Esophagus squamous epithelium (tissue), 4 donors: ENCODE measurements around the gene TPX2.

ENCODE experiments used
- POLR2A ChIP-seq, 4 donors: fragments of 450-650 bp; IDR thresholded peaks; one replicate each; pipeline ENCODE4 v1.6.1; 2017; ENCODE audit warnings: antibody characterized with exemption in 4 of 4, mild to moderate bottlenecking in 4 of 4, moderate library complexity in 3 of 4
- TF ChIP-seq, protein P1 (sequence below), 6 experiments: fragments of 450-650 bp in 4 of 6; fragments of 200-600 bp in 2 of 6; sonication (generic) in 2 of 6; IDR thresholded peaks; one replicate each; pipeline ENCODE4 v1.5.1; 2016 to 2019; ENCODE audit warnings: antibody characterized with exemption in 6 of 6, mild to moderate bottlenecking in 4 of 6, moderate library complexity in 4 of 6

DNA sequence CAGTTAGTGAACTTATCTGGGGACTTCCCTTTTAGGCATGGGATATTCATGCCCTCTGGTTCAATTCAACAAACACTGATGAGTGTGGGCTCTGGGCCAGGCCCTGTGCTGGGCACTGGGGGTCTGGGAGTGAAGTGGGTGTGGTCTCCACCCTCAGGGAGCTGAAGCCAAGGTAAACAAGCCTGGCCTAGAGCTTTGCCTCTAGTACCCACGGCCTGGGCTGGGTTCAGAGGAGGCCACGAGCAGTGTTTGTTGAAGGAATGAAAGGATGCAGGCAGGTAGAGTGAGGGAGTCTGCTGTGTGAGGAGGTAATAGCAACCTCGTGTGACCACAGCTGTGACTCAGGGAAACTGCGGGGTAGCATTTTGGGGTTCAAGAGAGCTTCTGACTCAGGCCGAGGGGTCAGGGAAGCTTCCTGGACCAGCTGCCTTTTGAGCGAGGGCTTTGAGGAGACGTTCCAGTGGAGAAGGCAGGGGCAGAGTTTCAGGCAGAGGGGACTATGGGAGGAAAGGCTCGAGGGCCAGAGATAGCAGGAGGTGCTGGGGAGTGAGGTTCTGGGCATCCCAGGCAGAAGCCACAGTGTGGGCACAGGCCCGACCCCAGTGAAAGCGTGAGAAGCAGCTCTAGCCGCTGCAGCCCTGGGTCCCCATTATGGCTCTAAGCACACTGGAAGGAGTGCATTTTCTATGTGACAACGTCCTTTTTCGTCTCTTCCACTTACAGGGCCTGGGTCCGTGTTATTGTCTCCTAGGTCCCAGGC, 85.6 kb downstream of the TPX2 start:
- TF ChIP-seq, protein P1, sequence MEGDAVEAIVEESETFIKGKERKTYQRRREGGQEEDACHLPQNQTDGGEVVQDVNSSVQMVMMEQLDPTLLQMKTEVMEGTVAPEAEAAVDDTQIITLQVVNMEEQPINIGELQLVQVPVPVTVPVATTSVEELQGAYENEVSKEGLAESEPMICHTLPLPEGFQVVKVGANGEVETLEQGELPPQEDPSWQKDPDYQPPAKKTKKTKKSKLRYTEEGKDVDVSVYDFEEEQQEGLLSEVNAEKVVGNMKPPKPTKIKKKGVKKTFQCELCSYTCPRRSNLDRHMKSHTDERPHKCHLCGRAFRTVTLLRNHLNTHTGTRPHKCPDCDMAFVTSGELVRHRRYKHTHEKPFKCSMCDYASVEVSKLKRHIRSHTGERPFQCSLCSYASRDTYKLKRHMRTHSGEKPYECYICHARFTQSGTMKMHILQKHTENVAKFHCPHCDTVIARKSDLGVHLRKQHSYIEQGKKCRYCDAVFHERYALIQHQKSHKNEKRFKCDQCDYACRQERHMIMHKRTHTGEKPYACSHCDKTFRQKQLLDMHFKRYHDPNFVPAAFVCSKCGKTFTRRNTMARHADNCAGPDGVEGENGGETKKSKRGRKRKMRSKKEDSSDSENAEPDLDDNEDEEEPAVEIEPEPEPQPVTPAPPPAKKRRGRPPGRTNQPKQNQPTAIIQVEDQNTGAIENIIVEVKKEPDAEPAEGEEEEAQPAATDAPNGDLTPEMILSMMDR (IDR thresholded peaks at IDR 0.05) = no peak
- TF ChIP-seq POLR2A (IDR thresholded peaks at IDR 0.05) = no peak
